Activated CD8-positive, alpha-beta memory T cell treated with anti-CD3 and anti-CD28 coated beads for 4 hours (primary cell): ENCODE measurements around the gene NOSIP.

Experiments used
- DNase-seq, 2 donors: peaks; one replicate each; pipeline ENCODE4 v3.0.0-alpha.2; 2020; ENCODE audit warnings: low read depth in 2 of 2

Gene NOSIP

GRCh38 chr19:49507803-49508494 lies 72.4 kb downstream of the NOSIP start:
- DNase-seq: no peak

DNA sequence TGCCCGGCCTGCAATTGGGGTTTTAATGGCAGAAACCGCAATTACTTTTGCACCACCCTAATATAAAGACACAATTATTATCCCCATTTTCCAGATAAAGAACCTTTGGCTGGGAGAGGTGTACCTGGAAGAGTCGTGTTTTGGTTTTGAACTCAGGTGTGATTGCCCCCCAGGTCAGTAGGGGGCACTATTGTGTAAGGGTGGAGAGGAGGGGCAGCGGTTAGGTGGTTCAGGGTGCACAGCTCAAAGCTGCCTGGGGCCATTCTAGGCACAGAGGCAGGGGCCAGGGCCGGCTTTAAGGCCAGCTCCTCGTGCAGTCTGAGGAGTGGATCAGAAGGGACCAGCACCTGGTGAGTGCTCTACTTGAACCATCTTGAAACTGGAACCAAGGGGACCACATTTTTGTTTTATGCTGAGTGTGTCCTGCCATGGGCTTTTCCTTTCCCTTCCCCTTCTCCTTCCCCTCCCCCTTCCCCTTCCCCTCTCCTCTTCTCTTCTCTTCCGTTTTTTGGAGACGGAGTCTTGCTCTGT lies 73.7 kb downstream of the NOSIP start:
- DNase-seq: peak in 1 of 2 donors; percentile 55
